Measurements from ENCODE around the gene CFAP99. TPM values are rescaled to one million over a fixed set of nuclear protein-coding genes. Genes with fewer than 3 reads are reported as not detected.

CFAP99 gene
- total RNA-seq, 1 donor from 2014 or later: not detected

DNA sequence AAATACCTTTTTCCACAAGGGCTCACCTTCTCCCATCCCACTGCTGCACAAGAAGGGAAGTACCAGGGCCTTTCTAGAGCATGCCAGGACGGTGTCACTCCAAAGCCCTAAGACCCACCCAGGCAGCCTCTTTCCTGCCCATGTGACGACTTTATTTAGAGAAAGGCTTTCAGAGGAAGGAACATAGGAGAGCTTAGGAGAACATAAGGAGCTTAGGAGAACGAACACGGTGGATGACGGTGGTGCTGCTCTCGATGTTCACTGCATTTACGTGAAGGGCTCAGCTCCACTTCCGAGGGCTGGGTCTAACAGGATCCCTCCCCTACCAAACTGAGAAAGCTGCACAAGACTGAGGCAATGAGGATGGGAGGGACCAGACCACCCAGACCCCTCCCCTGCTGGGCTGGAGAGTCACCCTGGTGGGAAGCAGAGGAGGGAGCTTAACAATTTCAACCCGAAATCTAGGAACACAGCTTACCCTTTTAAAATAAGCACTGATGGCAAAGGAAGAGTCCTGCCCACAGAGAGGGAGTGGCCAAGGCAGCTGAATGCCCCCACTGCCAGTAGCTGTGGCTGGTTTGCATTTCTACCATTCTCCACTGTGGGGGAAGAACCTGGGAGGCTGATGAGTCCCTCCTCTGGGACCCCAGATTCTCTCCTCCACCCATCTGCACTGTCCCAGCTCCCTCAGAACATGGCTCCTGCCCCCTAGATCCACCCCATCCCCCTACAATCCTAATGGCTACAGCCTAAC lies 30.1 kb upstream of the CFAP99 start:
- TF ChIP-seq, protein P1, sequence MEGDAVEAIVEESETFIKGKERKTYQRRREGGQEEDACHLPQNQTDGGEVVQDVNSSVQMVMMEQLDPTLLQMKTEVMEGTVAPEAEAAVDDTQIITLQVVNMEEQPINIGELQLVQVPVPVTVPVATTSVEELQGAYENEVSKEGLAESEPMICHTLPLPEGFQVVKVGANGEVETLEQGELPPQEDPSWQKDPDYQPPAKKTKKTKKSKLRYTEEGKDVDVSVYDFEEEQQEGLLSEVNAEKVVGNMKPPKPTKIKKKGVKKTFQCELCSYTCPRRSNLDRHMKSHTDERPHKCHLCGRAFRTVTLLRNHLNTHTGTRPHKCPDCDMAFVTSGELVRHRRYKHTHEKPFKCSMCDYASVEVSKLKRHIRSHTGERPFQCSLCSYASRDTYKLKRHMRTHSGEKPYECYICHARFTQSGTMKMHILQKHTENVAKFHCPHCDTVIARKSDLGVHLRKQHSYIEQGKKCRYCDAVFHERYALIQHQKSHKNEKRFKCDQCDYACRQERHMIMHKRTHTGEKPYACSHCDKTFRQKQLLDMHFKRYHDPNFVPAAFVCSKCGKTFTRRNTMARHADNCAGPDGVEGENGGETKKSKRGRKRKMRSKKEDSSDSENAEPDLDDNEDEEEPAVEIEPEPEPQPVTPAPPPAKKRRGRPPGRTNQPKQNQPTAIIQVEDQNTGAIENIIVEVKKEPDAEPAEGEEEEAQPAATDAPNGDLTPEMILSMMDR (conservative IDR thresholded peaks at IDR 0.05): no peak
- Mint-ChIP-seq H3K27me3 (ENCODE audit: low read depth) (peaks cover 55% of the 10 kb centered on the region), H3K4me1 (peaks cover 30% of the 10 kb centered on the region), H3K9me3 (no peaks in the 10 kb centered on the region), H3K4me3 (no peak overlapping the region), H3K36me3 (ENCODE audit: low read depth) (no peaks in the 10 kb centered on the region), H3K27ac (ENCODE audit: unreplicated experiment) (no peak overlapping the region)
- DNase-seq (ENCODE audit: low read depth, low spot score): no peak

DNA sequence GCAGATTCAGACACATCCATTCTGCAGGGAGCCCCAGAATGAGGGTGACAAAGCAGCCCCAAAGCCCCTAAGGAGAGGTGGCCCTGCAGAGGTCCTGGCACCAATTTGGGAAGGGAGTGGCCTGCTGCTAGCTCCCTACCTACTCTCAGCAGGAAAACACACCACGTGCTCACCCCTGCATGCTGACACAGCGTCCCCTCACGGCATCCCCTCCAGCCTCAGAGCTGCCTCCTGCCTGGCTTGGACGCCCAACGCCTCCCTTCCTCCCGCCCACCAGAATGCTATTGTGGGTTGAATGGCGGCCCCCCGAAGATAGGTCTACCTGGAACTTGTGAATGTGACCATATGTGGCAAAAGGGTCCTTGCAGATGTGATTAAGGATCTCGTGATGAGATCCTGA lies 29.1 kb upstream of the CFAP99 start:
- H3K36me3 Mint-ChIP-seq (ENCODE audit: low read depth): no peaks in the 10 kb centered on the region

DNA sequence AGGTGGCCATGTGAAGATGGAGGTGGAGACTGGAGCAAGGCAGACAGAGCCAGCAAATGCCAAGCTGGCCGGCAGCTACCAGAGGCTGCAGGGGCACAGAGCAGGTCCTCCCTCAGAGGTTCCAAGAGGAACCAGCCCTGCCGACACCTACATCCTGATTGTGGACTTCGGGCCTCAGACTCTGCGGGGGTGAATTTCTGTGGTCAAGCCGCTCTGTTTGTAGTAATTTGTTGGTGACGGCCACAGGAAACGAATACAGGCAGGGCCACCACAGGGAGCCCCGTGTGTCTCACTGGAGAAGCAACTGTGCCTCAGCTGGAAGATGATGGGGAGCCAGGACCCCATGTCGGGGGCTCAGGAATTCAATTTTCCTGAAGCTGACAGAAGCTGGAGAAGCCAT lies 28.6 kb upstream of the CFAP99 start:
- TF ChIP-seq, protein P1 (conservative IDR thresholded peaks at IDR 0.05): no peak
- Mint-ChIP-seq H3K27me3 (ENCODE audit: low read depth) (peaks cover 70% of the 10 kb centered on the region), H3K27ac (ENCODE audit: unreplicated experiment) (no peak overlapping the region), H3K9me3 (no peaks in the 10 kb centered on the region), H3K4me3 (no peak overlapping the region), H3K4me1 (peaks cover 24% of the 10 kb centered on the region), H3K36me3 (ENCODE audit: low read depth) (no peaks in the 10 kb centered on the region)
- DNase-seq (ENCODE audit: low read depth, low spot score): no peak

More for the DNA sequence above, 29.1 kb upstream of the CFAP99 start:
- Mint-ChIP-seq H3K27ac (ENCODE audit: unreplicated experiment) (no peak overlapping the region), H3K4me1 (peaks cover 26% of the 10 kb centered on the region), H3K4me3 (no peak overlapping the region), H3K9me3 (no peaks in the 10 kb centered on the region), H3K27me3 (ENCODE audit: low read depth) (peaks cover 65% of the 10 kb centered on the region)
- TF ChIP-seq, protein P1 (conservative IDR thresholded peaks at IDR 0.05): no peak
- DNase-seq (ENCODE audit: low read depth, low spot score): no peak

DNA sequence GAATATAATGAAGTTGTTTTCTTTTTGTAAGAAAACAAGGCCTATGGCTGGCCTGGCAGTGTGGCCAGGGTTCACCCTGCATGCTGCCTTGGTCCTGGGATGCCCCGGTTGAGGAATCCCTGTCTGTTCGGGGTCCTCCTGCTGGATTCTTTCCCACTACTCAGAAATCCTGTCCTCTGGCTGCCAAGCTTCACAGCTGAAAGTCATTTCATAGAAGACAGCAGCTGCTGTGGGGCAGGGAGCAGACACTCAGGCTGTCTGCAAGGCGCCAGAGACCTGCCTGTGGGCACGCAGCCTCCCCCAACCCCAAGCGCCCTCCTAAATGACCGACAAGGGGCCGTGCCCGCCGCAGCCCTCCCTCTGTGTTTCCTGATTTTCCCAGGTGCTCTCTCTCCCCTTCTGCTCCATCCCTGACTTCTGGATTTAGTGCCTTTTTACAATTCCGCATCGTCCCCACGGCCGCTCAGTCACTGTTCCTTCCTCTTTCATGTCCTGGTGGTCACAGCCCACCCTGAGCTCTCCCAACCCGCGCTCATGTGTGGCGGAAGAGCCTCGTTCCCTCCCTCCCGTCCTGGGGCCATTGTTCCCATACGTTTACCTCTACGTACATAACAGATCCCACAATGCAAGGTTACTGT lies 27.9 kb upstream of the CFAP99 start:
- Mint-ChIP-seq H3K27me3 (ENCODE audit: low read depth) (peaks cover 72% of the 10 kb centered on the region), H3K9me3 (no peaks in the 10 kb centered on the region), H3K4me1 (peaks cover 17% of the 10 kb centered on the region), H3K36me3 (ENCODE audit: low read depth) (no peaks in the 10 kb centered on the region), H3K4me3 (no peak overlapping the region), H3K27ac (ENCODE audit: unreplicated experiment) (no peak overlapping the region)
- DNase-seq (ENCODE audit: low read depth, low spot score): no peak
- TF ChIP-seq, protein P1 (conservative IDR thresholded peaks at IDR 0.05): no peak

DNA sequence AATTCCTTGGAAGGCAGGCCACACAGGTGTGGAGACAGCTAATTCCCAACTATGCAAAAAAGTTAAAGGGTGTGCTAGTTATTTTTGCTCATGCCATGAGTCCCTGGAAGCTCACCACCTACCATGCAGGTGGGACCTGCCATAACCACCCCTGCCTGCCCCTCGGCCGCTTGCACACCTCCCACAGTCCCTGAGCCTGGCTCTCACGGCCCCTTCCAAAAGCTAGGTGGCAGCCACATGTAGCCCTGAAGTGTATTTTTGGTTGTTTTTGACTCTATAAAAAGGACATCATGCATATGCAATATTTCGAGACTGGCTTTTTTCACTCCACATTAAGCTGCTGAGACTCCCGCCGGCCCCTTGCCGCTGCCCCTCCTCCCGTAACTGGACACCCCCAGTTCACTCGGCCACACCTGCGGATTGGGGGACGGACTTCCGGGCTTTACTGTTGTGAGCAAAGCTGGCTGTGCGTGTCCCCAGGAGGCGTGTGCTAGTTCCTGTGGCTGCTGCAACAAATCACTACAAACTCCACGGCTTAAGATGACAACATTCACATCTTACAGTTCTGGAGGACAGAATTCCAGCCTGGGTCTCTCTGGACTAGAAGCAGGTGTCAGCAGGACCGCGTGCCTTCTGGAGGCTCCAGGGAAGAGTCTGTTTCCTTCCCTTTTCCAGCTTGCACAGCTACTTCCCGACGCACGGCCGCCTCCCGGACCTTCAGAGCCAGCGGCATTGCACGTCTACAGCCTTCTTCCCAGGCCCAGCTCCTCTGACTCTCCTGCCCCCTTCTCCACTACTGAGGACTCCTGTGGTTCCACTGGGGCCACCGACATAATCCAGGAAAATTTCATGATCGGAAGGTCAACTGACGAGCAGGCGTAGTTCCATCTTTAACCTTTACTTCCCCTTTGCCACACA lies 25.1 kb upstream of the CFAP99 start:
- Mint-ChIP-seq H3K4me1 (peaks cover 14% of the 10 kb centered on the region), H3K36me3 (ENCODE audit: low read depth) (no peaks in the 10 kb centered on the region), H3K9me3 (no peaks in the 10 kb centered on the region), H3K27ac (ENCODE audit: unreplicated experiment) (no peak overlapping the region), H3K4me3 (no peak overlapping the region), H3K27me3 (ENCODE audit: low read depth) (peaks cover 68% of the 10 kb centered on the region)
- no peak for DNase-seq (ENCODE audit: low read depth, low spot score)
- TF ChIP-seq, protein P1 (conservative IDR thresholded peaks at IDR 0.05): no peak
